Measurements from ENCODE around the gene SLC38A2. TPM values are rescaled to one million over a fixed set of nuclear protein-coding genes. Genes with fewer than 3 reads are reported as not detected.
A peak's percentile ranks its signal among the peaks of the same experiment; 100 is the strongest.

Gene SLC38A2
- 100 to 1,000 TPM; 213 to 222 TPM for total RNA-seq
- 96.2 TPM for polyA plus RNA-seq (2013, experiment 1 of 2)
- 148 TPM for polyA plus RNA-seq (2013, experiment 2 of 2)
- total RNA-seq = 243 to 831 (median 455) reads per million in 172 experiments

DNA sequence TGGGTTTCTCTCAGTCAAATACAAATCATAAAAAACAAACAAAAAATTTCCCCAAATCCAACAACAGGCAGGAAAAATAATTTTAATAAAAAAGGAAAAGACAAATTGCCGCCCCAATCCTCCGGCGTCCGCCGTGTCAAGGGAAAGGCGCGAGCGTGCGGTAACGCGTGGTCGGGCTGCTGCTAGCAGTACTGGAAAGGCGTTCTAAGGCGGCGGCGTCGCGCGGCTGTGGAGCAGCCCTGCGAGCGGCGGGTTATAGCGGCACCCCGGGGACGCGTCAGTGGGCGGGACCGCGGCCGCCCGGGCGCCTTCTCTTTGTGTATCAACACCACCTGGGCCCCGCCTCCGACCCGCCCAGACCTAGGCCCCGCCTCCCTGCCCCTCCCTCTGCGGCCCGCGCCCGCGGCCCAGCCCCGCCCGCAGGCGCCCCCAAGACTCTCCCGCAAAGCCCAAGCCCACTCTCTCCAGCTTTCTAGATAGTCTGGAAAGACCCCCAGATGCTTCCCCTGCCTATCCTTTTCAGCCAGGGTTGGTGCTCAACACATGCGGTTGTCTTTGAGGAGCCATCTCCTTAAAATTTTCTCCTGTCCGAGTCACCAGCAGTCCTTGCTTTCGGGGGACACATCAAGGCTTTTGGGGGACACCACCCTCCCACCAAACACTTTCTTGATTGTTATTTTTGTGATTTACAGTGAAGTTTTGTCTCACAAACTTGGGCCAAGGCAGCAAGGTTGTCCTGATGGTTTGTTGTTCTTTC lies at the start of gene SLC38A2:
SLC38A2 (minus strand) TSS at position 230 of the 757 bp plus-strand sequence. CDS start 1,480 bp downstream, outside the sequence.
- H3K27me3 ChIP-seq (ENCODE audit: control insufficient read depth in 1 of 2, insufficient read depth in 2 of 2, low read length in 2 of 2) = no peaks in the 10 kb centered on the region
- Mint-ChIP-seq H3K9me3 (no peaks in the 10 kb centered on the region), H3K36me3 (ENCODE audit: low read depth) (peaks cover 53% of the 10 kb centered on the region), H3K4me3 (peak within 1 kb of the TSS; percentile 98), H3K27me3 (peaks cover 7% of the 10 kb centered on the region), H3K27ac (peak within 1 kb of the TSS; percentile 99), H3K4me1 (ENCODE audit: low read depth) (peaks cover 63% of the 10 kb centered on the region)
- H3K36me3 ChIP-seq (ENCODE audit: insufficient read depth, low read length) = peaks cover 32% of the 10 kb centered on the region
- peak; percentile 95 to 99 (median 97) for DNase-seq
- H3K4me3 ChIP-seq (ENCODE audit: low read length) = peak within 1 kb of the TSS; percentile 96
- TF ChIP-seq, protein P1, sequence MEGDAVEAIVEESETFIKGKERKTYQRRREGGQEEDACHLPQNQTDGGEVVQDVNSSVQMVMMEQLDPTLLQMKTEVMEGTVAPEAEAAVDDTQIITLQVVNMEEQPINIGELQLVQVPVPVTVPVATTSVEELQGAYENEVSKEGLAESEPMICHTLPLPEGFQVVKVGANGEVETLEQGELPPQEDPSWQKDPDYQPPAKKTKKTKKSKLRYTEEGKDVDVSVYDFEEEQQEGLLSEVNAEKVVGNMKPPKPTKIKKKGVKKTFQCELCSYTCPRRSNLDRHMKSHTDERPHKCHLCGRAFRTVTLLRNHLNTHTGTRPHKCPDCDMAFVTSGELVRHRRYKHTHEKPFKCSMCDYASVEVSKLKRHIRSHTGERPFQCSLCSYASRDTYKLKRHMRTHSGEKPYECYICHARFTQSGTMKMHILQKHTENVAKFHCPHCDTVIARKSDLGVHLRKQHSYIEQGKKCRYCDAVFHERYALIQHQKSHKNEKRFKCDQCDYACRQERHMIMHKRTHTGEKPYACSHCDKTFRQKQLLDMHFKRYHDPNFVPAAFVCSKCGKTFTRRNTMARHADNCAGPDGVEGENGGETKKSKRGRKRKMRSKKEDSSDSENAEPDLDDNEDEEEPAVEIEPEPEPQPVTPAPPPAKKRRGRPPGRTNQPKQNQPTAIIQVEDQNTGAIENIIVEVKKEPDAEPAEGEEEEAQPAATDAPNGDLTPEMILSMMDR (IDR thresholded peaks at IDR 0.05) = no peak
- intact Hi-C loops (cut with DNase I, micrococcal nuclease) = loop anchor here (1.0 to 10.0 kb wide), 11 partner anchors 10 to 1982 kb away; partner anchors contain the start of genes ARID2 (in 2 of the 2), SCAF11 (in 1 of the 2), SLC38A1 (in 1 of the 2) and ZNF641 (in 1 of the 2)
- H3K27ac ChIP-seq (ENCODE audit: low read depth in 1 of 2, low read length in 2 of 2) = peak within 1 kb of the TSS; percentile 85 to 94
- ChIA-PET POLR2A (interaction anchor here (0.6 to 4.2 kb wide), 24 partner anchors 11 to 644 kb away, joined by 3 to 76 read pairs (median 4); partner anchors contain the start of genes SCAF11 and SLC38A1), CTCF (interaction anchor here (1.2 kb wide), 1 partner anchor 158 kb away, joined by 4 read pairs; no protein-coding TSS in a partner anchor)
- peaks cover 31% of the 10 kb centered on the region for H3K4me1 ChIP-seq (ENCODE audit: insufficient read depth, low read length)
- ATAC-seq (ENCODE audit: poor library complexity) = peak; percentile 79
- H3K9me3 ChIP-seq (ENCODE audit: control insufficient read depth in 1 of 2, insufficient read depth in 1 of 2, low read length in 2 of 2) = no peaks in the 10 kb centered on the region

DNA sequence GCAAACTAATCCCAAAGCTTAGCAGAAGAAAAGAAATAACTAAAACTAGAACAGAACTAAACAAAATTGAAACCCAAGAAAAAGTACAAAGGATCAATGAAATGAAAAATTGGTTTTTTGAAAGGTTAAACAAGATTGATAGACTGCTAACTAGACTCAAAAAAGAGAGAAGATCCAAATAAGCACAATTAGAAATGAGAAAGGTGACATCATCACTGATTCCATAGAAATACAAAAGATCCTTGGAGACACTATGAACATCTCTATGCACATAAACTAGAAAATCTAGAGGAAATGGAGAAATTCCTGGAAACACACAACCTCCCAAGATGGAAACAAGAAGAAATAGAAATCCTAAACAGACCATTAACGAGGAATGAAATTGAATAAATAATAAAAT lies 47.1 kb upstream of the SLC38A2 start:
- POLR2A ChIA-PET = no interaction called here
- ATAC-seq (ENCODE audit: poor library complexity) = no peak

DNA sequence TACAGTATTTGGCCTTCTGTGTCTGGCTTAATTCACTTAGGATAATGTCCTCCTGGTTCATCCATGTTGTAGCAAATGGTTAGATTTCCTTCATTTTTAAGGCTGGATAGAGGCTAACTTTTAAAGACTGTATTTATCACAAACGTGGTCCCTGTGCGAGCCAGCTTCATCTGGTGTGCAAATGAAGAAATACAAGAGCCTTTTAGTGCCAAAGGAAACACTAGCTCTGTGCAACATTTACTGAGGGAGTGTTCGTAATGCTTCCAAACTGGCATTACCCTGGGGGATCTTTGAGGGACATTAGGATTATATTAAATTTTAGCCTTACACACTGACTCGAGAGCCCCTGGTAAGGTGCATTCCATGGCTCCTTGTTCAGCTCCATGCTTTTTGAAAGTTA lies 43.0 kb upstream of the SLC38A2 start:
- POLR2A ChIA-PET = no interaction called here
- Histone ChIP-seq H3K4me3 (ENCODE audit: low read length) (no peak overlapping the region), H3K27me3 (ENCODE audit: control insufficient read depth in 1 of 2, insufficient read depth in 2 of 2, low read length in 2 of 2) (no peaks in the 10 kb centered on the region), H3K9me3 (ENCODE audit: control insufficient read depth in 1 of 2, insufficient read depth in 1 of 2, low read length in 2 of 2) (no peaks in the 10 kb centered on the region), H3K4me1 (ENCODE audit: insufficient read depth, low read length) (no peaks in the 10 kb centered on the region), H3K36me3 (ENCODE audit: insufficient read depth, low read length) (no peaks in the 10 kb centered on the region), H3K27ac (ENCODE audit: low read depth in 1 of 2, low read length in 2 of 2) (no peak overlapping the region)
- Mint-ChIP-seq H3K9me3 (no peaks in the 10 kb centered on the region), H3K4me1 (ENCODE audit: low read depth) (no peaks in the 10 kb centered on the region), H3K27me3 (no peaks in the 10 kb centered on the region), H3K4me3 (no peak overlapping the region), H3K27ac (no peak overlapping the region), H3K36me3 (ENCODE audit: low read depth) (peaks cover 9% of the 10 kb centered on the region)
- no peak for ATAC-seq (ENCODE audit: poor library complexity)
- TF ChIP-seq, protein P1 (IDR thresholded peaks at IDR 0.05) = no peak
- intact Hi-C loops (cut with DNase I, micrococcal nuclease) = no loop called here
- no peak for DNase-seq
- CTCF ChIA-PET = no interaction called here

More for the DNA sequence above, 47.1 kb upstream of the SLC38A2 start:
- Histone ChIP-seq H3K27me3 (ENCODE audit: control insufficient read depth in 1 of 2, insufficient read depth in 2 of 2, low read length in 2 of 2) (no peaks in the 10 kb centered on the region), H3K27ac (ENCODE audit: low read depth in 1 of 2, low read length in 2 of 2) (no peak overlapping the region), H3K36me3 (ENCODE audit: insufficient read depth, low read length) (no peaks in the 10 kb centered on the region), H3K4me3 (ENCODE audit: low read length) (no peak overlapping the region), H3K4me1 (ENCODE audit: insufficient read depth, low read length) (no peaks in the 10 kb centered on the region), H3K9me3 (ENCODE audit: control insufficient read depth in 1 of 2, insufficient read depth in 1 of 2, low read length in 2 of 2) (no peaks in the 10 kb centered on the region)
- H3K27ac Mint-ChIP-seq = no peak overlapping the region
- intact Hi-C loops (cut with DNase I, micrococcal nuclease) = no loop called here
- CTCF ChIA-PET = no interaction called here
- peaks cover 2% of the 10 kb centered on the region for H3K9me3 Mint-ChIP-seq
- H3K27me3 Mint-ChIP-seq = no peaks in the 10 kb centered on the region
- no peak for DNase-seq
- H3K4me1 Mint-ChIP-seq (ENCODE audit: low read depth) = no peaks in the 10 kb centered on the region
- peaks cover 15% of the 10 kb centered on the region for H3K36me3 Mint-ChIP-seq (ENCODE audit: low read depth)
- no peak overlapping the region for H3K4me3 Mint-ChIP-seq
- TF ChIP-seq, protein P1 (IDR thresholded peaks at IDR 0.05) = no peak

Measured in CD4-positive, alpha-beta T cell (primary cell).